CD4-positive, CD25-positive, alpha-beta regulatory T cell (primary cell): Measurements from ENCODE around the gene MYL12B. TPM values are rescaled to one million over a fixed set of nuclear protein-coding genes. Genes with fewer than 3 reads are reported as not detected.

ENCODE experiments used
- ATAC-seq, 2 donors: fragments of 150-1000 bp; cut with Tn5 transposase; one replicate each; pipeline ENCODE4 v1.10.0; 2021; ENCODE audit warnings: low read depth in 2 of 2, moderate number of reproducible peaks in 2 of 2, moderate library complexity in 1 of 2
- DNase-seq, 3 donors: peaks; one replicate each; pipeline versions ENCODE4 v3.0.0 to v3.0.0-alpha.2; 2012 to 2022; ENCODE audit warnings: mixed read lengths in 1 of 3
- H3K27ac ChIP-seq: one replicate; pipeline ENCODE4 v1.7.0; 2013; ENCODE audit warnings: mild to moderate bottlenecking, low read length; ENCODE audit not compliant: insufficient read depth, poor library complexity, severe bottlenecking
- H3K27me3 ChIP-seq: one replicate; pipeline ENCODE4 v1.7.0; 2013; ENCODE audit warnings: low read length; ENCODE audit not compliant: control insufficient read depth, insufficient read depth
- H3K36me3 ChIP-seq: one replicate; pipeline ENCODE4 v1.7.0; 2013; ENCODE audit warnings: mild to moderate bottlenecking, low read length, moderate library complexity; ENCODE audit not compliant: control insufficient read depth, insufficient read depth
- H3K4me1 ChIP-seq: 2 replicates; pipeline ENCODE4 v1.7.0; 2013; ENCODE audit warnings: mild to moderate bottlenecking, low read length; ENCODE audit not compliant: insufficient read depth, control insufficient read depth, poor library complexity, severe bottlenecking
- H3K4me3 ChIP-seq: one replicate; pipeline ENCODE4 v1.7.0; 2013; ENCODE audit warnings: low read depth, mild to moderate bottlenecking, low read length, moderate library complexity
- H3K9me3 ChIP-seq, 2 experiments: 1 replicate in 1 of 2; 2 replicates in 1 of 2; pipeline ENCODE4 v1.7.0; 2013; ENCODE audit warnings: low read length in 2 of 2, mild to moderate bottlenecking in 1 of 2, moderate library complexity in 1 of 2; ENCODE audit not compliant: control insufficient read depth in 2 of 2
- H3K27ac Mint-ChIP-seq, 3 donors: one replicate each; pipeline ENCODE4 v1.8.0; 2020 to 2022; ENCODE audit warnings: mild to moderate bottlenecking in 3 of 3, mixed read lengths in 3 of 3, moderate library complexity in 2 of 3
- H3K27me3 Mint-ChIP-seq: one replicate; pipeline ENCODE4 v1.8.0; 2022; ENCODE audit warnings: mild to moderate bottlenecking, mixed read lengths
- H3K36me3 Mint-ChIP-seq: one replicate; pipeline ENCODE4 v1.8.0; 2020; ENCODE audit warnings: mixed read lengths
- H3K4me1 Mint-ChIP-seq, 4 donors: one replicate each; pipeline ENCODE4 v1.8.0; 2020 to 2022; ENCODE audit warnings: mixed read lengths in 4 of 4, mild to moderate bottlenecking in 1 of 4
- H3K4me3 Mint-ChIP-seq, 4 donors: one replicate each; pipeline ENCODE4 v1.8.0; 2020 to 2022; ENCODE audit warnings: mild to moderate bottlenecking in 4 of 4, mixed read lengths in 4 of 4, moderate library complexity in 3 of 4
- H3K9me3 Mint-ChIP-seq, 7 donors: one replicate each; pipeline ENCODE4 v1.8.0; 2020 to 2022; ENCODE audit warnings: mixed read lengths in 7 of 7, mild to moderate bottlenecking in 3 of 7, moderate library complexity in 2 of 7
- polyA plus RNA-seq, 4 donors: library from polyadenylated mRNA; unstranded; fragments of 300-500 nt; fragmentation: Illumina TruSeq; gene quantifications; one replicate each; pipeline ENCODE4 v1.2.3, GENCODE V29; 2021
- total RNA-seq: library from RNA; stranded (reverse); gene quantifications from one replicate; pipeline ENCODE4 v1.2.3, GENCODE V29; 2022

The MYL12B gene
- total RNA-seq (168 TPM), polyA plus RNA-seq (1,000 to 10,000 TPM in 2 of 4 donors, 100 to 1,000 TPM in 2; 980 to 1,134 (median 1,024) TPM)

GRCh38 chr18:3261373-3262233 is at the start of gene MYL12B:
Gene MYL12B (plus strand): TSS chr18:3262133. CDS start chr18:3272899, 10,766 bp downstream.
- no peaks in the 10 kb centered on the region for H3K9me3 Mint-ChIP-seq
- H3K36me3 Mint-ChIP-seq: peaks cover 14% of the 10 kb centered on the region
- H3K27me3 Mint-ChIP-seq: peaks cover 9% of the 10 kb centered on the region
- Histone ChIP-seq H3K9me3 (no peaks in the 10 kb centered on the region), H3K4me3 (peak within 1 kb of the TSS; percentile 98), H3K27me3 (no peaks in the 10 kb centered on the region), H3K36me3 (peaks cover 22% of the 10 kb centered on the region), H3K27ac (peak within 1 kb of the TSS; percentile 91), H3K4me1 (peaks cover 61% of the 10 kb centered on the region)
- peak; percentile 79 to 81 for ATAC-seq
- peaks cover 40 to 84% (median 66%) of the 10 kb centered on the region in 4 donors for H3K4me1 Mint-ChIP-seq
- H3K4me3 Mint-ChIP-seq: peak within 1 kb of the TSS; percentile 97 to 100 (median 98)
- H3K27ac Mint-ChIP-seq: peak within 1 kb of the TSS; percentile 97 to 99 (median 98)
- DNase-seq: peak; percentile 78 to 91 (median 85)

- H3K4me3 Mint-ChIP-seq: no peak overlapping the region
Observed at GRCh38 chr18:3212657-3213056, 49.3 kb upstream of the MYL12B start.

GRCh38 chr18:3213300-3214059 is 48.5 kb upstream of the MYL12B start:
- Mint-ChIP-seq H3K27ac (peak overlapping the region; percentile 16 to 56 (median 48)), H3K27me3 (peaks cover 5% of the 10 kb centered on the region), H3K36me3 (no peaks in the 10 kb centered on the region), H3K9me3 (no peaks in the 10 kb centered on the region), H3K4me3 (no peak overlapping the region), H3K4me1 (peaks cover 0 to 20% (median 11%) of the 10 kb centered on the region in 4 donors)
- ATAC-seq (peak; percentile 66 to 76), DNase-seq (peak in 2 of 3 donors; percentile 44 to 52)
- Histone ChIP-seq H3K27ac (no peak overlapping the region), H3K4me1 (peaks cover 4% of the 10 kb centered on the region), H3K9me3 (no peaks in the 10 kb centered on the region), H3K4me3 (no peak overlapping the region), H3K36me3 (no peaks in the 10 kb centered on the region), H3K27me3 (no peaks in the 10 kb centered on the region)

More at GRCh38 chr18:3212657-3213056, 49.3 kb upstream of the MYL12B start:
- H3K27me3 Mint-ChIP-seq: peaks cover 5% of the 10 kb centered on the region
- peaks cover 0 to 20% (median 11%) of the 10 kb centered on the region in 4 donors for H3K4me1 Mint-ChIP-seq
- Histone ChIP-seq H3K27ac (no peak overlapping the region), H3K27me3 (no peaks in the 10 kb centered on the region), H3K4me1 (peaks cover 4% of the 10 kb centered on the region), H3K36me3 (no peaks in the 10 kb centered on the region), H3K9me3 (no peaks in the 10 kb centered on the region), H3K4me3 (no peak overlapping the region)
- H3K36me3 Mint-ChIP-seq: no peaks in the 10 kb centered on the region
- no peaks in the 10 kb centered on the region for H3K9me3 Mint-ChIP-seq
- DNase-seq (no peak), ATAC-seq (no peak)
- H3K27ac Mint-ChIP-seq: peak overlapping the region in 2 of 3 donors; percentile 16 to 56

GRCh38 chr18:3214855-3215637 is 46.9 kb upstream of the MYL12B start:
- Mint-ChIP-seq H3K36me3 (no peaks in the 10 kb centered on the region), H3K9me3 (no peaks in the 10 kb centered on the region), H3K4me1 (peaks cover 0 to 15% (median 11%) of the 10 kb centered on the region in 4 donors), H3K27ac (no peak overlapping the region), H3K4me3 (no peak overlapping the region), H3K27me3 (peaks cover 5% of the 10 kb centered on the region)
- DNase-seq: no peak
- H3K9me3 ChIP-seq: no peaks in the 10 kb centered on the region
- no peaks in the 10 kb centered on the region for H3K36me3 ChIP-seq
- no peak overlapping the region for H3K4me3 ChIP-seq
- H3K27ac ChIP-seq: no peak overlapping the region
- H3K27me3 ChIP-seq: no peaks in the 10 kb centered on the region
- H3K4me1 ChIP-seq: peaks cover 4% of the 10 kb centered on the region
- ATAC-seq: no peak

- Histone ChIP-seq H3K27ac (no peak overlapping the region), H3K9me3 (no peaks in the 10 kb centered on the region), H3K4me3 (no peak overlapping the region), H3K4me1 (peaks cover 4% of the 10 kb centered on the region), H3K36me3 (no peaks in the 10 kb centered on the region), H3K27me3 (no peaks in the 10 kb centered on the region)
- Mint-ChIP-seq H3K9me3 (no peaks in the 10 kb centered on the region), H3K4me3 (no peak overlapping the region), H3K27me3 (no peaks in the 10 kb centered on the region), H3K27ac (no peak overlapping the region), H3K4me1 (peaks cover 0 to 15% (median 6%) of the 10 kb centered on the region in 4 donors), H3K36me3 (no peaks in the 10 kb centered on the region)
- DNase-seq (no peak), ATAC-seq (no peak)
Observed at GRCh38 chr18:3216987-3217386, 44.9 kb upstream of the MYL12B start.

GRCh38 chr18:3217948-3218647 is 43.8 kb upstream of the MYL12B start:
- Histone ChIP-seq H3K4me3 (no peak overlapping the region), H3K27ac (no peak overlapping the region), H3K27me3 (no peaks in the 10 kb centered on the region), H3K4me1 (peaks cover 4% of the 10 kb centered on the region), H3K36me3 (no peaks in the 10 kb centered on the region), H3K9me3 (no peaks in the 10 kb centered on the region)
- no peaks in the 10 kb centered on the region for H3K36me3 Mint-ChIP-seq
- H3K4me1 Mint-ChIP-seq: peaks cover under 1 to 11% (median 6%) of the 10 kb centered on the region in 4 donors
- H3K27ac Mint-ChIP-seq: no peak overlapping the region
- ATAC-seq (no peak), DNase-seq (no peak)
- no peaks in the 10 kb centered on the region for H3K27me3 Mint-ChIP-seq
- no peak overlapping the region for H3K4me3 Mint-ChIP-seq
- H3K9me3 Mint-ChIP-seq: no peaks in the 10 kb centered on the region

GRCh38 chr18:3218819-3219218 is 43.1 kb upstream of the MYL12B start:
- H3K36me3 Mint-ChIP-seq: no peaks in the 10 kb centered on the region
- H3K4me1 Mint-ChIP-seq: peaks cover 2 to 6% (median 6%) of the 10 kb centered on the region in 4 donors
- H3K27ac Mint-ChIP-seq: no peak overlapping the region

More at GRCh38 chr18:3218819-3219218, 43.1 kb upstream of the MYL12B start:
- Histone ChIP-seq H3K27ac (no peak overlapping the region), H3K27me3 (no peaks in the 10 kb centered on the region), H3K4me1 (no peaks in the 10 kb centered on the region), H3K4me3 (no peak overlapping the region), H3K9me3 (no peaks in the 10 kb centered on the region), H3K36me3 (no peaks in the 10 kb centered on the region)
- H3K9me3 Mint-ChIP-seq: no peaks in the 10 kb centered on the region
- no peaks in the 10 kb centered on the region for H3K27me3 Mint-ChIP-seq
- DNase-seq (no peak), ATAC-seq (no peak)
- H3K4me3 Mint-ChIP-seq: no peak overlapping the region
